ENCODE results near the gene ALS2. TPM values are rescaled to one million over a fixed set of nuclear protein-coding genes. Genes with fewer than 3 reads are reported as not detected.

Gene ALS2
- total and polyA plus RNA-seq, 2 of the 8 experiments (the other 6 are each of a cell fraction or from before 2014, with no cell fraction given), result 12.1 to 34.5 TPM

DNA sequence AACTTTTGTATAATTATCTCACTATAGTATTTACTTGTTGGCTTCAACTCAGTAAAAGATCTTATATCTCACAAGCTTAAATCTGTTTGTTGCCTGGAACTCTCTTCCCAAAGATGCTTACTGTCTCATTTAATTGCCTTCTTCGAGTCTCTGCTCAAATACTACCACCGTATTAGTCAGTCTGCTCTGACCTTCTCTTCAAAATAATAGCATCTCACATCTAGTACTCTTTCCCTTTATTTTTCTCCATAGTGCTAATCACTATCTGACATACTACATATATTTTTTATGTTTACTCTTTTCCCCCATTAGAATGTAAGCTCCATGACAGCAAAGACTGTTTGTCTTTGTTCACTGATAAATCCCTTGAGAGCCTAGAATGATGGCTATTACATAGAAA lies 71.7 kb downstream of the ALS2 start (continued):
- no peak for TF ChIP-seq RNF2 (IDR thresholded peaks at IDR 0.05; ENCODE audit: borderline replicate concordance, low read depth, low read length, missing control alignments, poor library complexity, severe bottlenecking)

All from H1 (cell line).